Measurements from ENCODE around the gene ENPP3. TPM values are rescaled to one million over a fixed set of nuclear protein-coding genes. Genes with fewer than 3 reads are reported as not detected.

The ENPP3 gene
- total and polyA plus RNA-seq, 9 of the 15 experiments (the other 6 are each of a cell fraction or from before 2014, with no cell fraction given), result 14.0 to 32.8 (median 21.6) TPM

GRCh38 chr6:131763749-131764148 is 126.6 kb downstream of the ENPP3 start:
- Histone ChIP-seq H2AFZ (ENCODE audit: low read depth, low read length) (no peak overlapping the region), H3K4me2 (ENCODE audit: insufficient read depth, low read length) (no peak overlapping the region), H4K20me1 (replicated peaks; ENCODE audit: control insufficient read depth, insufficient read depth, low read length) (no peaks in the 10 kb centered on the region), H3K79me2 (ENCODE audit: control insufficient read depth, insufficient read depth, low read length) (no peaks in the 10 kb centered on the region), H3K27me3 (ENCODE audit: control insufficient read depth in 2 of 2, insufficient read depth in 2 of 2, low read length in 2 of 2) (0 out of 5 replicates have a peak, but pooled peaks cover 0 to 2% of the 10 kb centered on the region in 2 experiments), H3K27ac (ENCODE audit: extremely low read depth, low read depth, low read length) (no peak overlapping the region), H3K4me1 (replicated peaks in 1 of 2; ENCODE audit: control insufficient read depth in 2 of 2, insufficient read depth in 2 of 2, low read length in 2 of 2) (no peaks in the 10 kb centered on the region; a peak in 1 of 5 replicates), H3K9me3 (replicated peaks; ENCODE audit: control insufficient read depth, insufficient read depth, low read depth, low read length) (no peaks in the 10 kb centered on the region), H3K9me1 (ENCODE audit: control insufficient read depth, insufficient read depth, low read length) (no peaks in the 10 kb centered on the region), H3K4me3 (no peak overlapping the region), H3K9ac (ENCODE audit: insufficient read depth in 1 of 2, low read depth in 2 of 2, low read length in 2 of 2) (no peak overlapping the region), H3K36me3 (ENCODE audit: control insufficient read depth, insufficient read depth, low read length) (no peaks in the 10 kb centered on the region)
- ATAC-seq (no peak), FAIRE-seq (no peak), DNase-seq (ENCODE audit: extremely low read depth in 1 of 4, low spot score in 3 of 4) (no peak)
- intact Hi-C loops (cut with micrococcal nuclease) (no loop called here), in situ Hi-C loops (cut with MboI) (no loop called here)
- ChIA-PET CTCF (ENCODE audit: low intra/inter-chr PET ratio) (no interaction called here), POLR2A (no interaction called here)
- 0% methylated on average over 1 of the region's 1 CpG for WGBS (ENCODE audit: insufficient coverage, low coverage, missing lambda C conversion rate)
- no TSS peak for BruUV-seq (replicated peaks)
- TF ChIP-seq NUFIP1 (IDR thresholded peaks at IDR 0.05; ENCODE audit: partially characterized antibody), result no peak
- no peak for TF ChIP-seq MYBL2 (IDR thresholded peaks at IDR 0.05; ENCODE audit: low read depth)
- no peak for TF ChIP-seq MYBL2 (CRISPR knock-in tag; IDR thresholded peaks at IDR 0.05; ENCODE audit: borderline replicate concordance)
- TF ChIP-seq FOXJ3 (CRISPR knock-in tag; IDR thresholded peaks at IDR 0.05), result no peak
- TF ChIP-seq NCOA4 (IDR thresholded peaks at IDR 0.05; ENCODE audit: partially characterized antibody), result no peak
- TF ChIP-seq, protein P1, sequence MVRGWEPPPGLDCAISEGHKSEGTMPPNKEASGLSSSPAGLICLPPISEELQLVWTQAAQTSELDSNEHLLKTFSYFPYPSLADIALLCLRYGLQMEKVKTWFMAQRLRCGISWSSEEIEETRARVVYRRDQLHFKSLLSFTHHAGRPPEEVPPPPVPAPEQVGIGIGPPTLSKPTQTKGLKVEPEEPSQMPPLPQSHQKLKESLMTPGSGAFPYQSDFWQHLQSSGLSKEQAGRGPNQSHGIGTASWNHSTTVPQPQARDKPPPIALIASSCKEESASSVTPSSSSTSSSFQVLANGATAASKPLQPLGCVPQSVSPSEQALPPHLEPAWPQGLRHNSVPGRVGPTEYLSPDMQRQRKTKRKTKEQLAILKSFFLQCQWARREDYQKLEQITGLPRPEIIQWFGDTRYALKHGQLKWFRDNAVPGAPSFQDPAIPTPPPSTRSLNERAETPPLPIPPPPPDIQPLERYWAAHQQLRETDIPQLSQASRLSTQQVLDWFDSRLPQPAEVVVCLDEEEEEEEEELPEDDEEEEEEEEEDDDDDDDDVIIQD (CRISPR knock-in tag; IDR thresholded peaks at IDR 0.05), result no peak
- TF ChIP-seq ZC3H11A (IDR thresholded peaks at IDR 0.05; ENCODE audit: low read depth, low read length), result no peak
- no peak for TF ChIP-seq TEAD4 (IDR thresholded peaks at IDR 0.05; ENCODE audit: low read length)
- TF ChIP-seq TEAD4 (CRISPR knock-in tag; IDR thresholded peaks at IDR 0.05; ENCODE audit: borderline replicate concordance), result no peak
- TF ChIP-seq CBFB (CRISPR knock-in tag; IDR thresholded peaks at IDR 0.05), result no peak
- no peak for TF ChIP-seq ZNF584 (CRISPR knock-in tag; IDR thresholded peaks at IDR 0.05; ENCODE audit: low read depth)
- TF ChIP-seq FIP1L1 (IDR thresholded peaks at IDR 0.05; ENCODE audit: low read depth, low read length, poor library complexity, severe bottlenecking), result no peak
- TF ChIP-seq, protein P2, sequence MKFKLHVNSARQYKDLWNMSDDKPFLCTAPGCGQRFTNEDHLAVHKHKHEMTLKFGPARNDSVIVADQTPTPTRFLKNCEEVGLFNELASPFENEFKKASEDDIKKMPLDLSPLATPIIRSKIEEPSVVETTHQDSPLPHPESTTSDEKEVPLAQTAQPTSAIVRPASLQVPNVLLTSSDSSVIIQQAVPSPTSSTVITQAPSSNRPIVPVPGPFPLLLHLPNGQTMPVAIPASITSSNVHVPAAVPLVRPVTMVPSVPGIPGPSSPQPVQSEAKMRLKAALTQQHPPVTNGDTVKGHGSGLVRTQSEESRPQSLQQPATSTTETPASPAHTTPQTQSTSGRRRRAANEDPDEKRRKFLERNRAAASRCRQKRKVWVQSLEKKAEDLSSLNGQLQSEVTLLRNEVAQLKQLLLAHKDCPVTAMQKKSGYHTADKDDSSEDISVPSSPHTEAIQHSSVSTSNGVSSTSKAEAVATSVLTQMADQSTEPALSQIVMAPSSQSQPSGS (CRISPR knock-in tag; IDR thresholded peaks at IDR 0.05), result no peak
- no peak for TF ChIP-seq NEUROD1 (IDR thresholded peaks at IDR 0.05; ENCODE audit: borderline replicate concordance, low read depth, low read length, partially characterized antibody)
- no peak for TF ChIP-seq RBM25 (IDR thresholded peaks at IDR 0.05; ENCODE audit: low read depth, low read length, severe bottlenecking)
- TF ChIP-seq, protein P3, sequence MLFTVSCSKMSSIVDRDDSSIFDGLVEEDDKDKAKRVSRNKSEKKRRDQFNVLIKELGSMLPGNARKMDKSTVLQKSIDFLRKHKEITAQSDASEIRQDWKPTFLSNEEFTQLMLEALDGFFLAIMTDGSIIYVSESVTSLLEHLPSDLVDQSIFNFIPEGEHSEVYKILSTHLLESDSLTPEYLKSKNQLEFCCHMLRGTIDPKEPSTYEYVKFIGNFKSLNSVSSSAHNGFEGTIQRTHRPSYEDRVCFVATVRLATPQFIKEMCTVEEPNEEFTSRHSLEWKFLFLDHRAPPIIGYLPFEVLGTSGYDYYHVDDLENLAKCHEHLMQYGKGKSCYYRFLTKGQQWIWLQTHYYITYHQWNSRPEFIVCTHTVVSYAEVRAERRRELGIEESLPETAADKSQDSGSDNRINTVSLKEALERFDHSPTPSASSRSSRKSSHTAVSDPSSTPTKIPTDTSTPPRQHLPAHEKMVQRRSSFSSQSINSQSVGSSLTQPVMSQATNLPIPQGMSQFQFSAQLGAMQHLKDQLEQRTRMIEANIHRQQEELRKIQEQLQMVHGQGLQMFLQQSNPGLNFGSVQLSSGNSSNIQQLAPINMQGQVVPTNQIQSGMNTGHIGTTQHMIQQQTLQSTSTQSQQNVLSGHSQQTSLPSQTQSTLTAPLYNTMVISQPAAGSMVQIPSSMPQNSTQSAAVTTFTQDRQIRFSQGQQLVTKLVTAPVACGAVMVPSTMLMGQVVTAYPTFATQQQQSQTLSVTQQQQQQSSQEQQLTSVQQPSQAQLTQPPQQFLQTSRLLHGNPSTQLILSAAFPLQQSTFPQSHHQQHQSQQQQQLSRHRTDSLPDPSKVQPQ (CRISPR knock-in tag; IDR thresholded peaks at IDR 0.05; ENCODE audit: borderline replicate concordance), result no peak
